Nephron (organoid): ENCODE data around the gene CDHR4.
"Not testable (repeated sequence)": the region's sequence is repeated elsewhere in the genome, so short reads cannot be mapped to it uniquely, and the experiment has no call there.

Source experiments
- H3K27ac Mint-ChIP-seq, 3 experiments: 2 replicates each; pipeline ENCODE4 v1.8.0; 2020; ENCODE audit warnings: mixed read lengths in 3 of 3, mild to moderate bottlenecking in 2 of 3, moderate library complexity in 1 of 3
- H3K27me3 Mint-ChIP-seq: 2 replicates; pipeline ENCODE4 v1.8.0; 2021; ENCODE audit warnings: low read depth, mild to moderate bottlenecking, moderate library complexity, mixed read lengths
- H3K36me3 Mint-ChIP-seq: 2 replicates; pipeline ENCODE4 v1.8.0; 2020; ENCODE audit warnings: low read depth, mixed read lengths
- H3K4me1 Mint-ChIP-seq: 2 replicates; pipeline ENCODE4 v1.8.0; 2020; ENCODE audit warnings: mixed read lengths
- H3K4me3 Mint-ChIP-seq, 3 experiments: 2 replicates each; pipeline ENCODE4 v1.8.0; 2020; ENCODE audit warnings: mild to moderate bottlenecking in 3 of 3, mixed read lengths in 3 of 3, moderate library complexity in 2 of 3
- H3K9me3 Mint-ChIP-seq: 2 replicates; pipeline ENCODE4 v1.8.0; 2020; ENCODE audit warnings: mixed read lengths
- TF ChIP-seq, protein P1 (sequence below), 3 experiments: fragments of 200-600 bp; sonication (generic); IDR thresholded peaks; one replicate each; pipeline ENCODE4 v1.5.0; 2021; ENCODE audit warnings: antibody characterized with exemption in 3 of 3; ENCODE audit not compliant: unreplicated experiment in 3 of 3

The CDHR4 gene

DNA sequence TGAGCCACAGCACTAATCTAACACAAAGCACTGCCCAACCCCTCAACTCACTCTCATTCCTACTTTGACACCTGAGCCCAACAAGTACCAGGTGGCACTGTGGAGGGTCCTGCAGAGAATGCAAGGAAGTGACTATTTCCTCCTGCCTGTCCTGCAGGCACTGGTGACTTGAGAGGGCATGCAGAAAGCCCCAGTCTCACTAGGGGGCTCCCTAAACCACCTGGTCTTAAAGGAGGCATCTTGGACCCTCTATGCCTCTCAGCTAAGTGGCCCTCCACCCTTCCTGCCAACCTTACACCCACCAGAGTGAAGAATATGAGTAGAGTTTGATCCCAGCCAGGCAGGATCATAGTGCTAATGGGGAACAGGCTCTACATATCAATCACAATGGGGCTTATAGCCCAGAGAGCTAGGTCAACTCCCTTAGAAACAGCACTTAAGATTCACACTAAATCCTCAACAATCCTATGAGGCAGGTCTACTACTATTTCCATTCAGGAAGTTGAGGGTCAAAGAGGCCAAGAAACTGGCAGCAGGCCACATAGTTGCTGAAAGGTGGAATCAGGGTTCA lies 41.5 kb upstream of the CDHR4 start:
- H3K36me3 Mint-ChIP-seq = peaks cover 14% of the 10 kb centered on the region
- H3K27me3 Mint-ChIP-seq = no peaks in the 10 kb centered on the region
- TF ChIP-seq, protein P1, sequence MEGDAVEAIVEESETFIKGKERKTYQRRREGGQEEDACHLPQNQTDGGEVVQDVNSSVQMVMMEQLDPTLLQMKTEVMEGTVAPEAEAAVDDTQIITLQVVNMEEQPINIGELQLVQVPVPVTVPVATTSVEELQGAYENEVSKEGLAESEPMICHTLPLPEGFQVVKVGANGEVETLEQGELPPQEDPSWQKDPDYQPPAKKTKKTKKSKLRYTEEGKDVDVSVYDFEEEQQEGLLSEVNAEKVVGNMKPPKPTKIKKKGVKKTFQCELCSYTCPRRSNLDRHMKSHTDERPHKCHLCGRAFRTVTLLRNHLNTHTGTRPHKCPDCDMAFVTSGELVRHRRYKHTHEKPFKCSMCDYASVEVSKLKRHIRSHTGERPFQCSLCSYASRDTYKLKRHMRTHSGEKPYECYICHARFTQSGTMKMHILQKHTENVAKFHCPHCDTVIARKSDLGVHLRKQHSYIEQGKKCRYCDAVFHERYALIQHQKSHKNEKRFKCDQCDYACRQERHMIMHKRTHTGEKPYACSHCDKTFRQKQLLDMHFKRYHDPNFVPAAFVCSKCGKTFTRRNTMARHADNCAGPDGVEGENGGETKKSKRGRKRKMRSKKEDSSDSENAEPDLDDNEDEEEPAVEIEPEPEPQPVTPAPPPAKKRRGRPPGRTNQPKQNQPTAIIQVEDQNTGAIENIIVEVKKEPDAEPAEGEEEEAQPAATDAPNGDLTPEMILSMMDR (IDR thresholded peaks at IDR 0.05; ENCODE audit: unreplicated experiment in 3 of 3) = peak in 1 of 3 experiments; percentile 12
- H3K9me3 Mint-ChIP-seq = no peaks in the 10 kb centered on the region
- H3K4me1 Mint-ChIP-seq = peaks cover 28% of the 10 kb centered on the region
- peak overlapping the region; percentile 67 to 97 (median 97) for H3K27ac Mint-ChIP-seq
- H3K4me3 Mint-ChIP-seq = no peak overlapping the region

DNA sequence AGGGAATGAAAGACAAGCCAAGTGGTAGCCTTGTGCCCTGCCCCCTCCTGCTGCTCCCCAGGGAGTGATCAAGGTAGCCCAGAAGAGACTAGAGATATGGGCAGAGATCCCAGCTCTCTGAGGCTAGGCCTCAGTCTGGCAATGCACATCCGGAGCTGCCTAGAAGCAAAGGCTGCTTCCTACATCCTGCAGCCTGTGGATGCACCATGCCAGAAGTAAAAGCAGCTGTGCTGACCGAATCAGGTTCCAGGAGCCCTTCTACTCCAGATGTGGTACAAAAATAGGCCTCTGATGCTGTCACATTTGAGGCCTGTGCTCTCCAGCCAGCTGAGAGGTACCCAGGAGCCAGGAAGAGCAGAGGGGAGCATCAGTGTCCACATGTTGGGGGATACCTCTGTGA lies 40.7 kb upstream of the CDHR4 start:
- Mint-ChIP-seq H3K36me3 (peaks cover 11% of the 10 kb centered on the region), H3K4me3 (no peak overlapping the region), H3K27me3 (no peaks in the 10 kb centered on the region), H3K4me1 (peaks cover 28% of the 10 kb centered on the region), H3K9me3 (no peaks in the 10 kb centered on the region), H3K27ac (peak overlapping the region; percentile 67 to 97 (median 97))
- TF ChIP-seq, protein P1 (IDR thresholded peaks at IDR 0.05; ENCODE audit: unreplicated experiment in 3 of 3) = no peak

DNA sequence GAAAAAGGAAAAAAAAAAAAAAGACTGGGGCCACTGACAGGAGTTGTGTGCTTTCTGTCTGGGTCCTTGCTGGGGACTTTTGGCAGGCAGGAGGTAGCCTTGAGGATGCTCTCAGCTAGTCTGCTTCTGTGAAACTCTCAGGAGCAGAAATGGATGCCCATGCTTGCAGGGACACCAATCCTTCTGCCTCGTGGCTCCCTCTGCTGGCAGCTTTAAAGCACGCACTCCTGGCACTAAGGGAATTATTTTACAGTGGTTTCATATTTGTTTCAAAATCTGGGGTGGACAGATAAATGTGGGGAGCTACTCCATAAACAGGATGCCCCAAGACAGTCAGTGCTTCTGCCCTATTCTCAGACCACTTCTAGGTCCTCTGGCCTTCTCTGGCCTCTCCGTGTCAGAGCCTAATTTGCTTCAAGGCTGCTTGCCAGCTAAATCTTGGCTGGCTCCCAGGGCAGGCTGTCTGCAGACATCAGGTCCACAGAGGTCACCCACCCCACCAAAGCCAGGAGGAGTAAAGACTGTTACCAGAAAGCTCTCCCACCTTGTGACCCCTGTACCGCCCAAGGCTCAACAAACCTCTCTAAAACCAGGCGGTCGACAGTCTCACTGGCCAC lies 39.6 kb upstream of the CDHR4 start:
- no peaks in the 10 kb centered on the region for H3K9me3 Mint-ChIP-seq
- H3K27me3 Mint-ChIP-seq = no peaks in the 10 kb centered on the region
- TF ChIP-seq, protein P1 (IDR thresholded peaks at IDR 0.05; ENCODE audit: unreplicated experiment in 3 of 3) = peak; percentile 84 to 89 (median 86)
- H3K27ac Mint-ChIP-seq = peak overlapping the region; percentile 67 to 97 (median 89)
- H3K4me1 Mint-ChIP-seq = peaks cover 28% of the 10 kb centered on the region
- H3K36me3 Mint-ChIP-seq = peaks cover 15% of the 10 kb centered on the region
- peak overlapping the region in 1 of 3 experiments; percentile 22 for H3K4me3 Mint-ChIP-seq

DNA sequence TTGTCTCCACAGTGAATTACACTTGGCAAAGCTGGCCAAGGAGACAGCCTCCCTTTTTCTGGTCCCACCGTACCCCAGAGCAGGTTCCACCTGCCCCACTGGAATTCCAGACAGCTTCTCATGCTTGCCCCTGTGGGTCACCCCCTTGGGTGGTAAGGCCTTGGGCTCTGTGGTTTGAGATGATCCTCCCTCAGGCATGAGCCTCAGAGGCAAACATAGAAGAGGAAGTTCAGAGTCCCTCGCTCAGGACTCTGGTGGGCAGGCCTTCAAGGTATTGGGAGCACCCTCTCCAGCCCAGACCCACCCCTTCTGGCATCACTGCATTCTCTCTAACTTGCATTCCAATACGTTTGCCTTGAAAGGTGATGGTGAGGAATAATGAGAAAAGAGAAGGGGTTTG lies 31.7 kb upstream of the CDHR4 start:
- TF ChIP-seq, protein P1 (IDR thresholded peaks at IDR 0.05; ENCODE audit: unreplicated experiment in 3 of 3) = no peak
- no peak overlapping the region for H3K4me3 Mint-ChIP-seq
- no peaks in the 10 kb centered on the region for H3K4me1 Mint-ChIP-seq
- peaks cover 19% of the 10 kb centered on the region for H3K36me3 Mint-ChIP-seq
- no peaks in the 10 kb centered on the region for H3K27me3 Mint-ChIP-seq
- H3K27ac Mint-ChIP-seq = no peak overlapping the region
- H3K9me3 Mint-ChIP-seq = no peaks in the 10 kb centered on the region

DNA sequence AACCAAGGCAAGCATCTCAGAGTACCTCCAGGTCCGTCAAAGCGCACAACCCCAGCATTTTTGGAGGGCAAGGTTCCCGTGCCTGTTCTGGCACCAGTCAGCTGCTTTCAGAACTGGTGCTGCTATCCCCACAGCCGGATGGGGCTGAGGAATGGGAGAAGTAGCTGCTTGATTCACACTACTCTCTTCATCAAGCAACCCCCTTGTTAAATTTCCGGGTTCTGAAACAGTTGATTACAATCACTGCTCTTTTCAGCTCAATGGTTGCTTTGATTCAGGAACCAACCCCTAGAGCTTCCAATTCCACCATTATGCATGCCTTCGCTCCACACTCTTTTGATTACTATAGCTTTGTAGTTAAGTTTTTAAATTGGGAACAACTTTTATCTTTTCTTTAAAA lies 26.3 kb upstream of the CDHR4 start:
- TF ChIP-seq, protein P1 (IDR thresholded peaks at IDR 0.05; ENCODE audit: unreplicated experiment in 3 of 3) = no peak
- H3K27ac Mint-ChIP-seq = no peak overlapping the region

DNA sequence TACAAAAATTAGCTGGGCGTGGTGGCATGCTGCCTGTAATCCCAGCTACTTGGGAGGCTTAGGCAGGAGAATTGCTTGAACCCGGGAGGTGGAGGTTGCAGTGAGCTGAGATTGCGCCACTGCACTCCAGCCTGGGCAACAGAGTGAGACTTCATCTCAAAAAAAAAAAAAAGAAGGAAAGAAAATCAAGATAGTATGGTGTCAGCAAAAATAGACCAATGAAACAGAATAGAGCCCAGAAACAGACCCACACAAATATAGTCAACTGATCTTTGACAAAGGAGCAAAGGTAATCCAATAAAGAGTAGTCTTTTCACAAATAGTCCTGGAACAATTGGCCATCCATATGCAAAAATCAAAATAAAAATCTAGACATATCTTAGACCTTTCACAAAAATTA lies 23.5 kb upstream of the CDHR4 start:
- H3K4me1 Mint-ChIP-seq, H3K9me3 Mint-ChIP-seq, H3K36me3 Mint-ChIP-seq, H3K27ac Mint-ChIP-seq, H3K4me3 Mint-ChIP-seq, H3K27me3 Mint-ChIP-seq: not testable (repeated sequence)

More for the DNA sequence above, 26.3 kb upstream of the CDHR4 start:
- H3K4me3 Mint-ChIP-seq = no peak overlapping the region
- no peaks in the 10 kb centered on the region for H3K4me1 Mint-ChIP-seq
- H3K27me3 Mint-ChIP-seq = no peaks in the 10 kb centered on the region
- no peaks in the 10 kb centered on the region for H3K9me3 Mint-ChIP-seq
- H3K36me3 Mint-ChIP-seq = peaks cover 11% of the 10 kb centered on the region
